HG02588 (cell line): ENCODE results near the gene MGAM2.

Experiments
- ATAC-seq: cut with Tn5 transposase; IDR thresholded peaks from one replicate; pipeline ENCODE4 v1.9.1; 2021; ENCODE audit warnings: mild to moderate bottlenecking, moderate library complexity; ENCODE audit not compliant: unreplicated experiment

The MGAM2 gene

DNA sequence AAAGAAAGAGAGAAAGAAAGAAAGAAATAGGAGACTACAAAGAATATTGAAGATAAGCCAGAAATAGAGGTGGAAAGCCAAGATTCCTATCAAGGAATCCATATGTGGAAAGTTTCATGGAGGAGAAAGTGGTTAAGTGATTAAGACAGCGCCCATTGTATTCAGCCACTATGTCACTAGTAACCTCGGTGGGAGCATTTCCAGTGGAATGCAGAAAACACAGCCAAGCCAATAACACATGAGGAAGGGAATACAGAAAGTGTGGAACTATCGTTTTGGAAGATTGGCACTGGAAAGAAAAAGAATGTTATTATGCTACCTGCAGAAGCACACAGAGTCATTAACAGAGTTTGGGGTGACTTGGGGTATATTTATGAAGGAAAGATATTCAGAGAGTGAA lies 2.7 kb downstream of the MGAM2 start:
- ATAC-seq: no peak

GRCh38 chr7:142120524-142120923 lies 9.0 kb downstream of the MGAM2 start:
- ATAC-seq: no peak

- ATAC-seq: no peak
These were observed 11.7 kb downstream of the MGAM2 start for GRCh38 chr7:142123184-142123583.

DNA sequence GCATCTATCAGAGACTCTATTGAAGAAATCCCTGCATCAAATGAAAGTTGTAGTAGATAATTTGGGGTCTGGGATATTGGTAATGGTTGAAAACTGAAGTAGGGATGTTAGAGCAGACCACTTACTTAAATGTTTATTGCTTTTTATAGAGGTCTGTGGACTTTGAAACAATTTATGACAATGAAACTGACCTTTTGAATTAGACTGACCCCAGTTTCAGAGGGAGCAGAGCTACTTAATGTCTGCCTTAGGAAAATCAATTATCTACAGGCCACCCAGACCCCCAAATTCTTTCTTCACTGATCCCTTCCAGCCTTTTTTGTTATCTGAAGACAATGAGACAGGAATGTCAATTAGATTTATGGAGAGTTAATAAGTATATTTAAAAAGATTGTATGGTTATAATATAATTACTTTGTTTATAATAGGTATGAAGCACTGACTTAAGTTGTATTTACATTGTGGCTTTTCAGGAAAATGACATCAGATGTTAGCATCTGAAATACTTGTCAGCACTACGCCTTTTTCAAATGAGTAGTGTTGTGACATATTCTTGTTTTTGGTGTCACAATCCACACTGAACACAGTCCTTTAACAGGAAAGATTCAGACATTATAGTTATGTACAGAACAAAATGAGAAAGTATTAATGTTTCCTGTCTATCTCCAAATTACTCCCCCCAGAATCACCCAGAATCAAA lies 13.9 kb downstream of the MGAM2 start:
- no peak for ATAC-seq

DNA sequence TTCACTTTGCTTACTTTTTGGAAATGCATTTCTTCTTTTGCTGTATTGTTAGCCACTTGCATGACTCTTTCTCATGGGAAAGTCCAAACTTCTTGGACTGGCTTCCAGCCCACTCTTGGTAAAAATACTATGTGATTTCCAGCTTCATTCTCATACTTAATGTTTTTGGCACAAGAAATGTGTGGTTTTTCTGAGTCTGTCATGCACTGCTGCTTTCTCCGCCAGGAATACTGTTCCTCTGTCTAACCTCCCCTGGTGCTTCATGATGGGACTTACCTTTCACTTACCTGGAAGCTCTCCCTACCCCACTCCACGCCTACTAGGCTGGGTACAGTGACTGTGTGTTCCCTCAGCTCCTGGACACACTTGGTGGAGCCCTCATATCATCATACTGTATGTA lies 18.7 kb downstream of the MGAM2 start:
- ATAC-seq: no peak

GRCh38 chr7:142131439-142132185 lies 20.1 kb downstream of the MGAM2 start:
- no peak for ATAC-seq

- no peak for ATAC-seq
These were observed 22.2 kb downstream of the MGAM2 start for GRCh38 chr7:142133731-142134148.

GRCh38 chr7:142134909-142135308 lies 23.4 kb downstream of the MGAM2 start:
- ATAC-seq: no peak

- no peak for ATAC-seq
These were observed 27.5 kb downstream of the MGAM2 start for GRCh38 chr7:142138996-142139395.

DNA sequence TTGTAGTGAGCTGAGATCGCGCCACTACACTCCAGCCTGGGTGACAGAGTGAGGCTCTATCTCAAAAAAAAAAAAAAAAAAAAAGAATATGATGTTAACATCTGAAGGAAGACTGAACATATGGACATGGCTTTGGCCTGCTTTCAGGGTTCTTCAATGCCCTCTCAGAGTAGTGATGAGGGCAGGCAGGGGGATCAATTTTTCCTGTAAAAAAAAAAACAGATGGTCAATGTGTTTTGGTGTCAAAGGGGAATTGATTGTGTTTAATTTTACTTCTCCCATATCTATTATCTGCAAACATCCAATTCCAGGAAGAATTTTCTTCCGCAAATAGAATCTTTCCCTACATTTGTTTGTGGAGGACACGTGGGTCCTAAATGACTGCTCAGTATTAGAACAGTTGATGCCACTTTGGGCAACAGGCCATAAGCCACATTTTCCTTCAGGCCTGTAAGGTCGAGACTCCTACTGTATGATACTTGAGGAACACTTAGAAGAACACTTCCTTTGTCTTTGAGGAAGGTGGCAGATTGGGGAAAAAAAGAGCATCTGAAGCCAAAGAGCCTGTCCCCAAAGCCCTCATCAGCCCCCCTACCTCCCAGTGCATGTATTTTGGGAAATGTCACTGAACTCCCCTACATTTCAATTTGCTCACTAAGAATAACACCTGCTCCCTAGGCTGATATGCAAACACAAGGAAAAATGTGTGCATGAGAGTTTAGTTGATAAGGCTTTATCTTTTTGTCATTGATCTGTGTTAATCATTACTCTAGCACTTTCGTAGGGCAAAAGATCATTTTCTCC lies 28.3 kb downstream of the MGAM2 start:
- no peak for ATAC-seq

- no peak for ATAC-seq
These were observed 29.0 kb downstream of the MGAM2 start for GRCh38 chr7:142140401-142140959.

GRCh38 chr7:142142702-142143101 lies 31.2 kb downstream of the MGAM2 start:
- no peak for ATAC-seq

GRCh38 chr7:142146124-142146523 lies 34.6 kb downstream of the MGAM2 start:
- no peak for ATAC-seq

DNA sequence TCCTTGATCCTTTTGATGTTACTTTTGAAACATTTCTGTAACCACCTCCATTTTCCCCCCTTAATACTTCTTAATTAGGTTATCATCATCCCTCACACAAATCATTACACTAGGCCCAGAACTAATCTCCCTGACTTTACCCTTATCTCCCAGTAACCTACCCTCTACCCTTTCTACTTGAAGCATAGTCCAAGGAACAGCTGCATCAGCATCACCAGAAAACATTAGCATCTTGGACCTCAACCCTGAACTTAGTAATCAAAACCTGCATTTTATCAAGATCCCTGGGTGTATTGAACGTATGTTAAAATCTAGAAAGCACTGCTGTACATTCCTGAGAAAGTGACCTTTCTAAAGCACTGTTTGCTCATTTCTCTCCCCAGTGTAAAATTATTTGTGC lies 38.8 kb downstream of the MGAM2 start:
- no peak for ATAC-seq

DNA sequence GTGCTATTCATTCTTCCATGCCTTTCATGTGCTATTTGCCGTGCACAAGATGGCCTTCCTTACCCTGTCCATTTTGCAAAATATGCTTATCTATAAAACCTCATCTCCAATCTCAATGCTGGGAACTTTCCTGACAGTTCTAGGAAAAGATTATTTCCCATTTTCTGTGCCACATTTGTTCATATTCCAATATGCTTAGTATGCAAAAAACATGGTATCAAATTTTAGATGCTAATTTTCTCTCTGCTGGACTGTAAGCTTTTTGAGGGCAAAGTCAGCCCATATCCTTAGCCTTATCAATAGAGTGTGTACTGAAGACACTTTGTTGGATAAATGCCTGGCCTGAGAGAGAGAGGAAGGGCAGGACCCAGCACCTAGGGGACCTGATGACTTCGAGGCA lies 39.4 kb downstream of the MGAM2 start:
- no peak for ATAC-seq

DNA sequence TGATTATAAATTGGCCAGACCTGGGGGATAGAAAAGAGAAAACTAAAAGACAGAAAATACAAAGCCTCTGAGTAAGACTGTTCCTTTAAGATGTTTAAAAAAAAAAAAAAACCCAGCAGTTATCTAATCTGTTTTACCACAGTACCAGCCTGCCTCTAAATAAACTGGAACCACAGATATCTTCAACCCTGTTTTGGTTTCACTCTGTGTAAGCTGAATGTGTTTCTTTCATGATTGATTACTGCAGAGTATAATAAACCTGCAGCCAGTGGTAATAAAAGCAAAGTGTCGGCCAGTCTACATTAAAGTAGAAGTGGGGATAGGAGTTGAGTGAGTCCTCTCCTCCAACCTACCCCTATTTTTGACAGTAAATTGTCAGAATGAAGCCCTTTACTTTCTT lies 40.6 kb downstream of the MGAM2 start:
- ATAC-seq: no peak

GRCh38 chr7:142153400-142153799 lies 41.9 kb downstream of the MGAM2 start:
- ATAC-seq: no peak

GRCh38 chr7:142158736-142159496 lies 47.4 kb downstream of the MGAM2 start:
- no peak for ATAC-seq

- no peak for ATAC-seq
These were observed 50.4 kb downstream of the MGAM2 start for GRCh38 chr7:142161921-142162320.

GRCh38 chr7:142168746-142169145 lies 57.2 kb downstream of the MGAM2 start:
- ATAC-seq: no peak

GRCh38 chr7:142172932-142173331 lies 61.4 kb downstream of the MGAM2 start:
- no peak for ATAC-seq
